Measurements from ENCODE around the gene C1orf50. TPM values are rescaled to one million over a fixed set of nuclear protein-coding genes. Genes with fewer than 3 reads are reported as not detected.
"Not testable (repeated sequence)": the region's sequence is repeated elsewhere in the genome, so short reads cannot be mapped to it uniquely, and the experiment has no call there.

The C1orf50 gene
- total RNA-seq = 10 to 100 TPM in 1 of 4 donors, 1 to 10 TPM in 3; 2.8 to 14.7 (median 5.4) TPM

DNA sequence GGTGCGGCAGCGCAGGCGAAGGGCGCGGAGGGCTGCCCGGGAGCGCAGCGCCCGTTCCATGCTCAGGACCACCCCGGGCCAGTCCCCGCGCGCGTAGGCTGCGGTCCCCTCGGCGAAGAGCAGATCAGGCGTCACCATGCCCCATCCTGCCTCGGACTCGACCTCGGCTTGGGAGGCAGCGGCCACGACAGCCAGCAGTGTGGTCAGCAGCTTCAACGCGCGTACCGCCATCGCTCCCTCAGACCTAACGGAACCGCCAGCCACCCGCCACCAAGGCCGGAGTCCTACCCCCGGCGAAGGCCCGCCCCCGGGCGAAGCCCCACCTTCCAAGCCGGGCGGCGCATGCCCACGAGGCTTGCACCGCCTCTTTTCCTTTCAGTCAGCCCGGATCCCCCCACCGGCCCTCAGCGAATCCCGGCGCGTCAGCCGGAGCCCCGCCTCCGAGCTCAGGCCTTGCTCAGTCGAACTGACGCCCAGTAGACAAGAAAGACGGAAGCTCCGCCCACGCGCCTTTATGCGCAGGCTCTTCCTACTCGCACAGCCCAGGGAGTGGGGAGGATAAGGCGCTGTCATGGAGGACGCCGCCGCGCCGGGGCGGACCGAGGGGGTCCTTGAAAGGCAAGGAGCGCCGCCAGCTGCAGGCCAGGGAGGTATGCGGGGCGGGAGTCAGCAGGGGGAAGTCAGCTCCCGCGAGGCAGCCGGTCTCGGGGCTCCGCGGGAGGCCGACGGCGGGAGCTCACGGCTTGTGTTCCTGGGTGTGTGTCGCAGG, at the start of gene C1orf50, which contains the start of gene P3H1:
Gene C1orf50, plus strand, starts transcription at position 509 of the 769 bp plus-strand sequence. Its CDS starts 63 bp downstream, at position 572.
Gene P3H1, minus strand, starts transcription at position 288 of the 769 bp plus-strand sequence. Its CDS starts 57 bp downstream, at position 231.
- intact Hi-C loops (cut with DNase I; ENCODE audit: low total_unique reads) (loop anchor here (1.0 to 10.0 kb wide), 7 partner anchors 50 to 432 kb away; partner anchors contain the start of genes CCDC30, CFAP57, EBNA1BP2 and ERMAP), in situ Hi-C loops (cut with MboI; ENCODE audit: low sequenced_read_pairs in 4 of 4) (loop anchor here in 2 of 4 donors (10.0 to 25.0 kb wide), 3 partner anchors 82 to 430 kb away; partner anchors contain the start of genes FOXJ3 (in 1 of the 2) and YBX1 (in 1 of the 2))
- no peaks in the 10 kb centered on the region for H3K9me3 ChIP-seq
- ATAC-seq (peak; percentile 94 to 96), DNase-seq (peak; percentile 99 to 100)
- H3K27ac ChIP-seq = peak within 1 kb of the TSS; percentile 92 to 96 (median 95)
- H3K27me3 ChIP-seq = no peaks in the 10 kb centered on the region
- peaks cover 33 to 34% of the 10 kb centered on the region in 2 donors for H3K4me1 ChIP-seq
- no peaks in the 10 kb centered on the region for H3K36me3 ChIP-seq
- TF ChIP-seq, protein P1, sequence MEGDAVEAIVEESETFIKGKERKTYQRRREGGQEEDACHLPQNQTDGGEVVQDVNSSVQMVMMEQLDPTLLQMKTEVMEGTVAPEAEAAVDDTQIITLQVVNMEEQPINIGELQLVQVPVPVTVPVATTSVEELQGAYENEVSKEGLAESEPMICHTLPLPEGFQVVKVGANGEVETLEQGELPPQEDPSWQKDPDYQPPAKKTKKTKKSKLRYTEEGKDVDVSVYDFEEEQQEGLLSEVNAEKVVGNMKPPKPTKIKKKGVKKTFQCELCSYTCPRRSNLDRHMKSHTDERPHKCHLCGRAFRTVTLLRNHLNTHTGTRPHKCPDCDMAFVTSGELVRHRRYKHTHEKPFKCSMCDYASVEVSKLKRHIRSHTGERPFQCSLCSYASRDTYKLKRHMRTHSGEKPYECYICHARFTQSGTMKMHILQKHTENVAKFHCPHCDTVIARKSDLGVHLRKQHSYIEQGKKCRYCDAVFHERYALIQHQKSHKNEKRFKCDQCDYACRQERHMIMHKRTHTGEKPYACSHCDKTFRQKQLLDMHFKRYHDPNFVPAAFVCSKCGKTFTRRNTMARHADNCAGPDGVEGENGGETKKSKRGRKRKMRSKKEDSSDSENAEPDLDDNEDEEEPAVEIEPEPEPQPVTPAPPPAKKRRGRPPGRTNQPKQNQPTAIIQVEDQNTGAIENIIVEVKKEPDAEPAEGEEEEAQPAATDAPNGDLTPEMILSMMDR (IDR thresholded peaks at IDR 0.05 in 4 of 5, conservative IDR thresholded peaks at IDR 0.05 in 1 of 5) = no peak
- peak; percentile 97 to 98 for TF ChIP-seq POLR2A (IDR thresholded peaks at IDR 0.05)
- peak within 1 kb of the TSS; percentile 75 to 99 (median 94) for H3K4me3 ChIP-seq

DNA sequence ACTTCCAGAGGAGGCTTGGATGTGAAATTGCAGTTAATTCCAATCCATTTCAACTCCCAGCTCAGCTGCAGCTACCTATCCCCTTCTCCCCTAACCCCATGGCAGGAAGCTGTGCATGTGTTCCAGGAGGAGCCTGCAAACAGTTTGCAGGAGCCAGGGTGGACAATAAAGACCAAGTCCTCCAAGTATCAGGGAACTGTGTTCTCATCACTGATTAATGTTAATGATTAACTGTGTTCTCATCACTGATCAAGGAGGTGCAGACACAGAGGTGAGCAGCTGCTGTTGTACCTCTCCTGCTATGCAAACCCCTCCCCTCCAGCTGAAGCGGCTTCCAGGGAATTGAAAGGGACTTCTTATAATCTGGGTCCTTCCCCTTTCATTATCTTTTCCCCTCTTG, 46.2 kb upstream of the C1orf50 start:
- Histone ChIP-seq H3K36me3 (peaks cover 0 to 7% of the 10 kb centered on the region in 2 donors), H3K27me3 (no peaks in the 10 kb centered on the region), H3K9me3 (no peaks in the 10 kb centered on the region), H3K27ac (no peak overlapping the region), H3K4me1 (no peaks in the 10 kb centered on the region), H3K4me3 (no peak overlapping the region)
- no peak for DNase-seq
- in situ Hi-C loops (cut with MboI; ENCODE audit: low sequenced_read_pairs in 4 of 4) = no loop called here
- TF ChIP-seq, protein P1 (IDR thresholded peaks at IDR 0.05 in 4 of 5, conservative IDR thresholded peaks at IDR 0.05 in 1 of 5) = no peak
- no peak for TF ChIP-seq POLR2A (IDR thresholded peaks at IDR 0.05)
- intact Hi-C loops (cut with DNase I; ENCODE audit: low total_unique reads) = no loop called here
- ATAC-seq = no peak

DNA sequence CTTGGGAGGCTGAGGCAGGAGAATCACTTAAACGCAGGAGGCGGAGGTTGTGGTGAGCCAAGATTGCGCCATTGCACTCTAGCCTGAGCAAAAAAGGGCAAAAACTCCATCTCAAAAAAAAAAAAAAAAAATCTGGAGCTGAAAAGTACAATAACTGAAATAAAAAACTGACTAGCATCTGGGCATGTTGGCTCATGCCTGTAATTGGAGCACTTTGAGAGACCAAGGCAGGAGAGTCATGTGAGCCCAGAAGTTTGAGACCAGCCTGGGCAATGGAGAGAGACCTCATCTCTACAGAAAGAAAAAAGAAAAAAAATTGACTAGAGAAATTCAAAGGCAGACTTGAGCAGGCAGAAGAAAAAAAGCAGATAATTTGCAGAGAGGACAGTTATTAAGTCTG, 45.1 kb upstream of the C1orf50 start:
- no peak for DNase-seq
- no peaks in the 10 kb centered on the region for H3K27me3 ChIP-seq
- no peak for ATAC-seq
- TF ChIP-seq, protein P1 (IDR thresholded peaks at IDR 0.05 in 4 of 5, conservative IDR thresholded peaks at IDR 0.05 in 1 of 5) = no peak
- no peak for TF ChIP-seq POLR2A (IDR thresholded peaks at IDR 0.05)
- H3K36me3 ChIP-seq = peaks cover 0 to 5% of the 10 kb centered on the region in 2 donors
- in situ Hi-C loops (cut with MboI; ENCODE audit: low sequenced_read_pairs in 4 of 4) = no loop called here
- intact Hi-C loops (cut with DNase I; ENCODE audit: low total_unique reads) = no loop called here
- H3K4me3 ChIP-seq = no peak overlapping the region
- H3K4me1 ChIP-seq = no peaks in the 10 kb centered on the region
- H3K9me3 ChIP-seq = no peaks in the 10 kb centered on the region
- no peak overlapping the region for H3K27ac ChIP-seq

DNA sequence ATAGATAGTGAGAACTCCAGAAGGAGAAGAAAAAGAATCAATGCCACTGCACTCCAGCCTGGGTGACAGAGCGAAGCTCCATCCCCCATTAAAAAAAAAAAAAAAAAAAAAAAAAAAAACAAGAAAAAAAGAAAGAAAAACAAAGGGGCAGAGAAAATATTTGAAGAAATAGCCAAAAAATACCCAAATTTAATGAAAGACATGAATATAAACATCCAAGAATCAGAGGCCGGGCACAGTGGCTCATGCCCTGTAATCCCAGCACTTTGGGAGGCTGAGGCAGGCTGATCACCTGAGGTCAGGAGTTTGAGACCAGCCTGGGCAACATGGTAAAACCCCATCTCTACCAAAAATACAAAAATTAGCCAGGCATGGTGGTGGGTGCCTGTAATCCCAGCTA, 44.6 kb upstream of the C1orf50 start:
- ATAC-seq; H3K9me3 ChIP-seq; H3K36me3 ChIP-seq; H3K27me3 ChIP-seq; H3K4me3 ChIP-seq; intact Hi-C loops (cut with DNase I; ENCODE audit: low total_unique reads); DNase-seq; H3K27ac ChIP-seq; H3K4me1 ChIP-seq; in situ Hi-C loops (cut with MboI; ENCODE audit: low sequenced_read_pairs in 4 of 4): not testable (repeated sequence)

DNA sequence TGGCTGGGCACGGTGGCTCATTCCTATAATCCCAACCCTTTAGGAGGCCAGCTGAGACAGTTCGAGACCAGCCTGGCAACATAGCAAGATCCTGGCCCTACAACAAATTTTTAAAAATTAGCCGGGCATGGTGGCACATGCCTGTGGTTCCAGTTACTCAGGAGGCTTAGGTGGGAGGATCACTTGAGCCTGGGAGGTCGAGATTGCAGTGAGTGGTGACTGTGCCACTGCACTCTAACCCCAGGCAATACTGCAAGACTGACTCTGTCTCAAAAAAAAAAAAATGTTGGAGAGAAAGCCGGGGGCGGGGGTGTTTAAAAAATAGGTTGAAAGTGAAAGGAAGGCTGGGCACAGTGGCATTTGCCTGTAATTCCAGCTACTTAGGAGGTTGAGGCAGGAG, 43.5 kb upstream of the C1orf50 start:
- DNase-seq (no peak), ATAC-seq (no peak)
- Histone ChIP-seq H3K4me3 (no peak overlapping the region), H3K27me3 (no peaks in the 10 kb centered on the region), H3K4me1 (no peaks in the 10 kb centered on the region), H3K36me3 (peaks cover 0 to under 1% of the 10 kb centered on the region in 2 donors), H3K27ac (no peak overlapping the region), H3K9me3 (no peaks in the 10 kb centered on the region)
- in situ Hi-C loops (cut with MboI; ENCODE audit: low sequenced_read_pairs in 4 of 4) = no loop called here
- intact Hi-C loops (cut with DNase I; ENCODE audit: low total_unique reads) = no loop called here
- TF ChIP-seq, protein P1 (IDR thresholded peaks at IDR 0.05 in 4 of 5, conservative IDR thresholded peaks at IDR 0.05 in 1 of 5) = no peak
- no peak for TF ChIP-seq POLR2A (IDR thresholded peaks at IDR 0.05)

DNA sequence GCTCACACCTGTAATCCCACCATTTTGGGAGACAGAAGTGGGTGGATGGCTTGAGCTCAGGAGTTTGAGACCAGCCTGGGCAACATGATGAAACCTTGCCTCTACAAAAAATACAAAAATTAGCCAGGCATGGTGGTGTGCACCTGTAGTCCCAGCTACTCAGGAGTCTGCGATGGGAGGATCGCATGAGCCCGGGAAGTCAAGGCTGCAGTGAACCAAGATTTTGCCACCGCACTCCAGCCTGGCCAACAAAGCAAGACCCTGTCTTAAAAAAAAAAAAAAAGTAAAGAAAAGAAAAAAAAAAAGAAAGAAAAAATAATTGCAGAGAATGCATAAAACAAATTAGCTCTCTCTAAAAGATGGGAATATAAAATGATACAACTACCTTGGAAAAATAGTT, 41.2 kb upstream of the C1orf50 start:
- H3K27ac ChIP-seq; H3K27me3 ChIP-seq; ATAC-seq; H3K4me1 ChIP-seq; intact Hi-C loops (cut with DNase I; ENCODE audit: low total_unique reads); H3K9me3 ChIP-seq; H3K4me3 ChIP-seq; DNase-seq; H3K36me3 ChIP-seq: not testable (repeated sequence)
- in situ Hi-C loops (cut with MboI; ENCODE audit: low sequenced_read_pairs in 4 of 4) = loop anchor here in 1 of 4 donors (25.0 kb wide), 2 partner anchors 164 to 589 kb away; no protein-coding TSS in a partner anchor
